Peyer's patch (tissue), 4 donors: ENCODE measurements around the gene CYP11A1. TPM values are rescaled to one million over a fixed set of nuclear protein-coding genes. Genes with fewer than 3 reads are reported as not detected.
"Not testable (repeated sequence)": the region's sequence is repeated elsewhere in the genome, so short reads cannot be mapped to it uniquely, and the experiment has no call there.

Experiments
- DNase-seq, 3 donors: peaks; one replicate each; pipeline ENCODE4 v3.0.0-alpha.2; 2017 to 2019
- H3K27ac ChIP-seq, 4 donors: fragments of 200-600 bp; sonication (generic); one replicate each; pipeline ENCODE4 v1.5.1; 2016 to 2019
- H3K27me3 ChIP-seq, 2 donors: fragments of 200-600 bp; sonication (generic); one replicate each; pipeline ENCODE4 v1.5.1; 2019
- H3K36me3 ChIP-seq, 3 donors: fragments of 200-600 bp; sonication (generic); one replicate each; pipeline ENCODE4 v1.5.1; 2016 to 2019
- H3K4me1 ChIP-seq, 4 donors: fragments of 200-600 bp; sonication (generic); one replicate each; pipeline ENCODE4 v1.5.1; 2016 to 2019
- H3K4me3 ChIP-seq, 4 donors: fragments of 200-600 bp; sonication (generic); 1 replicate in 3 of 4; 2 replicates in 1 of 4; pipeline ENCODE4 v1.5.1; 2016 to 2019; ENCODE audit warnings: mild to moderate bottlenecking in 1 of 4
- H3K9me3 ChIP-seq, 4 donors: fragments of 200-600 bp; sonication (generic); one replicate each; pipeline ENCODE4 v1.5.1; 2016 to 2019; ENCODE audit warnings: mild to moderate bottlenecking in 1 of 4
- POLR2A ChIP-seq, 2 donors: fragments of 450-650 bp; IDR thresholded peaks; one replicate each; pipeline ENCODE4 v1.5.1; 2017; ENCODE audit warnings: antibody characterized with exemption in 2 of 2, mild to moderate bottlenecking in 2 of 2, moderate library complexity in 2 of 2
- total RNA-seq, 4 donors: library from RNA; depleted of rRNA; stranded (reverse); fragments of >200 nt; gene quantifications; one replicate each; pipeline ENCODE4 v1.1.0, GENCODE V29; 2016
- TF ChIP-seq, protein P1 (sequence below), 6 experiments: fragments of 450-650 bp in 4 of 6; fragments of 200-600 bp in 2 of 6; sonication (generic) in 1 of 6; IDR thresholded peaks; one replicate each; pipeline ENCODE4 v1.5.1; 2017 to 2019; ENCODE audit warnings: antibody characterized with exemption in 6 of 6, mild to moderate bottlenecking in 3 of 6, moderate library complexity in 1 of 6

Gene CYP11A1
- total RNA-seq, 4 donors from 2014 or later: 0.88 to 6.6 (median 3.3) TPM

- Histone ChIP-seq H3K4me3 (no peak overlapping the region), H3K27ac (no peak overlapping the region), H3K4me1 (peaks cover 0 to 5% (median 2%) of the 10 kb centered on the region in 4 donors), H3K9me3 (no peaks in the 10 kb centered on the region), H3K36me3 (no peaks in the 10 kb centered on the region), H3K27me3 (no peaks in the 10 kb centered on the region)
- TF ChIP-seq, protein P1, sequence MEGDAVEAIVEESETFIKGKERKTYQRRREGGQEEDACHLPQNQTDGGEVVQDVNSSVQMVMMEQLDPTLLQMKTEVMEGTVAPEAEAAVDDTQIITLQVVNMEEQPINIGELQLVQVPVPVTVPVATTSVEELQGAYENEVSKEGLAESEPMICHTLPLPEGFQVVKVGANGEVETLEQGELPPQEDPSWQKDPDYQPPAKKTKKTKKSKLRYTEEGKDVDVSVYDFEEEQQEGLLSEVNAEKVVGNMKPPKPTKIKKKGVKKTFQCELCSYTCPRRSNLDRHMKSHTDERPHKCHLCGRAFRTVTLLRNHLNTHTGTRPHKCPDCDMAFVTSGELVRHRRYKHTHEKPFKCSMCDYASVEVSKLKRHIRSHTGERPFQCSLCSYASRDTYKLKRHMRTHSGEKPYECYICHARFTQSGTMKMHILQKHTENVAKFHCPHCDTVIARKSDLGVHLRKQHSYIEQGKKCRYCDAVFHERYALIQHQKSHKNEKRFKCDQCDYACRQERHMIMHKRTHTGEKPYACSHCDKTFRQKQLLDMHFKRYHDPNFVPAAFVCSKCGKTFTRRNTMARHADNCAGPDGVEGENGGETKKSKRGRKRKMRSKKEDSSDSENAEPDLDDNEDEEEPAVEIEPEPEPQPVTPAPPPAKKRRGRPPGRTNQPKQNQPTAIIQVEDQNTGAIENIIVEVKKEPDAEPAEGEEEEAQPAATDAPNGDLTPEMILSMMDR (IDR thresholded peaks at IDR 0.05): no peak
- no peak for TF ChIP-seq POLR2A (IDR thresholded peaks at IDR 0.05)
- DNase-seq: no peak
These were observed 5.0 kb downstream of the CYP11A1 start for GRCh38 chr15:74362482-74362881.

DNA sequence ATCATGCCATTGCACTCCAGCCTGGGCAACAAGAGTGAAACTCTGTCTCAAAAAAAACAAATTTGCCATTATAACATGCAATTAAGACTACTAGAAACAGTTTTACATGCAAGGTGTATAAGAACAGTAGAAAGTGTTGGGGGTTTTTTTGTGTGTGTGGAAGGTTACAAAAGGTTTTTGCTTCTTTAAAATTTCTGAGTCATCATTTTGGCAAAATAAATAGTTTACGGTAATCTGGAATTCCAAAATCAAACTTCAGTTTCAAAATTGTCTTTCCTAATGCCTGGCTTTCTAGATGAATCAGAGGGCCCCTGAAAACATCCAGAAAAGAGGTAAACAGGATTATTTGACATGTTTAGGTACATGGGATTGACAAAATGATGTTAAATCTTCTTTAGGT is 6.6 kb downstream of the CYP11A1 start:
- H3K4me1 ChIP-seq, H3K4me3 ChIP-seq, H3K27ac ChIP-seq, H3K36me3 ChIP-seq, DNase-seq, H3K27me3 ChIP-seq, H3K9me3 ChIP-seq: not testable (repeated sequence)

- not testable (repeated sequence) for H3K27ac ChIP-seq, DNase-seq, H3K27me3 ChIP-seq, H3K9me3 ChIP-seq, H3K4me3 ChIP-seq, H3K4me1 ChIP-seq, H3K36me3 ChIP-seq
These were observed 8.1 kb downstream of the CYP11A1 start for GRCh38 chr15:74359376-74359775.

DNA sequence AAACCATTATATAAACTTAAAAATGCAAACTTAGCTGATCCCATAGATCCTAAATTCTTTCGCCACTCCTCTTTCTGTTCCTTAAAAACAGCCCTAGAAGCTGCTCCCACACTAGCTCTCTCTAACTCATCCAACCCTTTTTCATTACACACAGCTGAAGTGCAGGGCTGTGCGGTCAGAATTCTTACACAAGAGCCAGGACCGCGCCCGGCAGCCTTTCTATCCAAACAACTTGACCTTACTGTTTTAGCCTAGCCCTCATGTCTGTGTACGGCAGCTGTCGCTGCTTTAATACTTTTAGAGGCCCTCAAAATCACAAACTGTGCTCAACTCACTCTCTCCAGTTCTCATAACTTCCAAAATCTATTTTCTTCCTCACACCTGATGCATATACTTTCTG is 9.9 kb downstream of the CYP11A1 start:
- not testable (repeated sequence) for H3K4me3 ChIP-seq, H3K36me3 ChIP-seq, H3K9me3 ChIP-seq, H3K27me3 ChIP-seq, H3K4me1 ChIP-seq, H3K27ac ChIP-seq
- DNase-seq: peak in 1 of 3 donors; percentile 33

DNA sequence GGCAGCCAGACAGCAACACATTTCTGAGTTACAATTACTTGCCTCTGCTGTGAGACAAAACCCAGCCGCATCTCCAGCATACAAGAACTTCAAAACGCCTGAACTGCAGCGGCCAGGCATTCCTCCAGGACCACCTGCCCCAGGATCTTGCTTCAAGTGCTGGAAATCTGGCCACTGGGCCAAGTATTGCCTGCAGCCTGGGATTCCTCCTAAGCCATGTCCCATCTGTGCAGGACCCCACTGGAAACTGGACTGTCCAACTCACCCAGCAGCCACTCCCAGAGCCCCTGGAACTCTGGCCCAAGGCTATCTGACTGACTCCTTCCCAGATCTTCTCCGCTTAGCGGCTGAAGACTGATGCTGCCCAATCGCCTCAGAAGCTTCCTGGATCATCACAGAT is 11.4 kb downstream of the CYP11A1 start:
- peak in 1 of 3 donors; percentile 7 for DNase-seq
- not testable (repeated sequence) for H3K36me3 ChIP-seq, H3K27me3 ChIP-seq, H3K4me3 ChIP-seq, H3K4me1 ChIP-seq, H3K27ac ChIP-seq, H3K9me3 ChIP-seq

DNA sequence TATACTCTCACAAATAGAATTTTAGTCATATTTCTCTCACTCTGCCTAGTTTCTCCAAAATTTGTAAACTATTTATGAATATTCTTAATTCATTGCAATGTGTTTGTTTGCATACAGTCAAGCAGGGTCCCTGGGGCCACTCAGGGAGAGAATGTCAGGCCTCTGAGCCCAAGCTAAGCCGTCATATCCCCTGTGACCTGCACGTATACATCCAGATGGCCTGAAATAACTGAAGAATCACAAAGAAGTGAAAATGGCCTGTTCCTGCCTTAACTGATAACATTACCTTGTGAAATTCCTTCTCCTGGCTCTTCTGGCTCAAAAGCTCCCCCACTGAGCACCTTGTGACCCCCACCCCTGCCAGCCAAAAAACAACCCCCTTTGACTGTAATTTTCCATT is 13.5 kb downstream of the CYP11A1 start:
- DNase-seq, H3K9me3 ChIP-seq, H3K36me3 ChIP-seq: not testable (repeated sequence)

DNA sequence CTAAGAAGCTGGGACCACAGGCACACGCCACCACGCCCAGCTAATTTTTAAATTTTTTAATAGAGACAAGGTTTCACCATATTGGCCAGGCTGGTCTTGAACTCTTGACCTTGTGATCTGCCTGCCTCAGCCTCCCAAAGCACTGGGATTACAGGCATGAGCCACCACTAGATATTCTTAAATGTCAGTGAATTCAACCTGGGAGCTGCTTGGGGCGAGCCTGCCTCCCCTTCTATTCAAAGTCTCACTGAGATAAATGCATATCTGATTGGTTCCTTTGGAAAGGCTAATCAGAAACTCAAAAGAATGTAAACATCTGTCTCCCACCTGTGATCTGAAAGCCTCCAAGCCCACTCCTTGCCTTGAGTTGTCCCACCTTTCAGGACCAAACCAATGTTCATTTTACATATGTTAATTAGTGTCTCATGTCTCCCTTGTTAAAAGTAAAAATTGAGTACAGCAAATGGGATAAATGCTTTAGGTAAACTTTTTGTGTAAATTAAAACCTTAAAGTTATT is 15.0 kb downstream of the CYP11A1 start:
- Histone ChIP-seq H3K27ac (no peak overlapping the region), H3K27me3 (no peaks in the 10 kb centered on the region), H3K36me3 (no peaks in the 10 kb centered on the region), H3K4me3 (no peak overlapping the region), H3K4me1 (no peaks in the 10 kb centered on the region), H3K9me3 (no peaks in the 10 kb centered on the region)
- TF ChIP-seq POLR2A (IDR thresholded peaks at IDR 0.05): no peak
- TF ChIP-seq, protein P1 (IDR thresholded peaks at IDR 0.05): no peak
- no peak for DNase-seq

More for the DNA sequence above, 13.5 kb downstream of the CYP11A1 start:
- not testable (repeated sequence) for H3K27me3 ChIP-seq, H3K27ac ChIP-seq, H3K4me3 ChIP-seq, H3K4me1 ChIP-seq

- TF ChIP-seq, protein P1 (IDR thresholded peaks at IDR 0.05): no peak
- no peak for TF ChIP-seq POLR2A (IDR thresholded peaks at IDR 0.05)
- peak in 1 of 3 donors; percentile 2 for DNase-seq
- H3K36me3 ChIP-seq: no peaks in the 10 kb centered on the region
- H3K27me3 ChIP-seq: no peaks in the 10 kb centered on the region
- H3K9me3 ChIP-seq: no peaks in the 10 kb centered on the region
- H3K4me1 ChIP-seq: no peaks in the 10 kb centered on the region
- H3K4me3 ChIP-seq: no peak overlapping the region
- H3K27ac ChIP-seq: no peak overlapping the region
These were observed 15.8 kb downstream of the CYP11A1 start for GRCh38 chr15:74351670-74352069.
